Gastrocnemius medialis (tissue), 4 donors: Measurements from ENCODE around the gene SNX32. TPM values are rescaled to one million over a fixed set of nuclear protein-coding genes. Genes with fewer than 3 reads are reported as not detected.
A peak's percentile ranks its signal among the peaks of the same experiment; 100 is the strongest.

Experiments
- ATAC-seq, 2 donors: fragments of 150-250 bp; one replicate each; pipeline ENCODE4 v1.9.1; 2016
- DNase-seq, 2 donors: peaks; one replicate each; pipeline ENCODE4 v3.0.0-alpha.2; 2019
- H3K27ac ChIP-seq, 4 donors: fragments of 200-600 bp; sonication (generic); 1 replicate in 1 of 4; 2 replicates in 3 of 4; pipeline ENCODE4 v1.5.1; 2016 to 2018; ENCODE audit warnings: mild to moderate bottlenecking in 2 of 4, moderate library complexity in 1 of 4
- H3K27me3 ChIP-seq, 3 donors: fragments of 200-600 bp; sonication (generic) in 2 of 3; 1 replicate in 1 of 3; 2 replicates in 2 of 3; pipeline versions ENCODE4 v1.5.1 to v1.6.0; 2016 to 2019; ENCODE audit warnings: mild to moderate bottlenecking in 1 of 3, moderate library complexity in 1 of 3
- H3K36me3 ChIP-seq, 2 donors: fragments of 200-600 bp; sonication (generic) in 1 of 2; one replicate each; pipeline ENCODE4 v1.5.1; 2017 to 2018
- H3K4me1 ChIP-seq, 2 donors: fragments of 200-600 bp; sonication (generic) in 1 of 2; one replicate each; pipeline ENCODE4 v1.5.1; 2016 to 2017; ENCODE audit warnings: mild to moderate bottlenecking in 2 of 2
- H3K4me3 ChIP-seq, 4 donors: fragments of 200-600 bp; sonication (generic) in 3 of 4; 1 replicate in 1 of 4; 2 replicates in 3 of 4; pipeline ENCODE4 v1.5.1; 2016 to 2019; ENCODE audit warnings: mild to moderate bottlenecking in 2 of 4
- H3K9me3 ChIP-seq, 3 donors: fragments of 200-600 bp; sonication (generic) in 2 of 3; 1 replicate in 1 of 3; 2 replicates in 2 of 3; pipeline ENCODE4 v1.5.1; 2016 to 2019
- POLR2A ChIP-seq, 2 donors: fragments of 450-650 bp; IDR thresholded peaks; one replicate each; pipeline ENCODE4 v1.6.1; 2017; ENCODE audit warnings: antibody characterized with exemption in 2 of 2, mild to moderate bottlenecking in 2 of 2, moderate library complexity in 2 of 2
- in situ Hi-C, 4 donors: fragments of 200-750 bp; cut with MboI; loops; one replicate each; pipeline versions ENCODE4 v1.15.0 to v1.8.0; 2017; ENCODE audit warnings: low sequenced_read_pairs in 4 of 4
- intact Hi-C: fragments of 100-400 bp; cut with DNase I; formaldehyde crosslinking; loops from one replicate; pipeline ENCODE4 v1.15.1; 2023; ENCODE audit warnings: low total_unique reads
- total RNA-seq, 4 donors: library from RNA; depleted of rRNA; stranded (reverse); fragments of >200 nt; gene quantifications; one replicate each; pipeline versions ENCODE4 v1.1.0 to v1.2.3, GENCODE V29; 2016
- TF ChIP-seq, protein P1 (sequence below), 5 experiments: fragments of 450-650 bp in 3 of 5; fragments of 200-600 bp in 2 of 5; sonication (generic) in 2 of 5; IDR thresholded peaks in 4 of 5; conservative IDR thresholded peaks in 1 of 5; 1 replicate in 4 of 5; 2 replicates in 1 of 5; pipeline ENCODE4 v1.5.1; 2016 to 2019; ENCODE audit warnings: antibody characterized with exemption in 5 of 5, mild to moderate bottlenecking in 3 of 5, moderate library complexity in 3 of 5

Gene SNX32
- total RNA-seq = under 1 TPM in 1 of 4 donors, not detected in 3; 0.11 TPM

DNA sequence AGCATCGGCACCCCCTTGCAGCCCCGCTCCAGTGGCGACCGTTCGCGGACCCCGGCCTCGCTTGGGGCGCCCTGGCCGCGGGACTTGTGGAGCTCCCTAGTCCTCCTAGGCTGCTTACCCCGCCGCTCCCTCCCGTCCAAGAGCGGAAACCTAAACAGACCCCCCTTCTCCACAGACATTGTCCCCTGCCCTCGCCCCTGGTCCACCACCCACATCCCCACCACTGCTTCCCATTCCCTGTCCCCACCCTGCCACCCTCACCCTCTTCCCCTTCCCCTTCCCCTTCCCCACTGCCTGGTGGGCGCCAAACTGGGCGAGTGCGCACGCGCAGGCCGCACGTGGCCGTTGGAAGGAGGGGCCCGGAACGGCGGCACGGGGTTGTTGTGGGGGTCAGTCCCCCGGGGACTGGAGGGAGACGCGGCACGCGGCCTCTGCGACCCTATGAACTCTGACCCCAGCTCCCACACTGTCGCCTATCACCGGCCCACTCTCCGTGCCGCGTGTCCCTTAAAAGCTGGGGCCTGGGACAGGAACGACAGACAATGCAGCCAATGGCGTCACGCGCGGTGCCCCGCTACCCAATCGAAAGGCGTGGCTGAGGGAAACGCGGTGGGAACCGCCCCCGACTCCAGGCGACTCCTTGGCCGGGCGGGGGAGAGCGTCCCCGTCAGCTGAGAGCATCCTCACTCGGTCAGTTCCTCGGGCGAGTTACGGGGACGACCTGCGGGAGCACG is at the start of gene SNX32:
SNX32 (plus strand) TSS at position 667 of the 734 bp plus-strand sequence. CDS start 103 bp downstream, outside the sequence.
- intact Hi-C loops = no loop called here
- in situ Hi-C loops = no loop called here
- peak; percentile 92 for DNase-seq

DNA sequence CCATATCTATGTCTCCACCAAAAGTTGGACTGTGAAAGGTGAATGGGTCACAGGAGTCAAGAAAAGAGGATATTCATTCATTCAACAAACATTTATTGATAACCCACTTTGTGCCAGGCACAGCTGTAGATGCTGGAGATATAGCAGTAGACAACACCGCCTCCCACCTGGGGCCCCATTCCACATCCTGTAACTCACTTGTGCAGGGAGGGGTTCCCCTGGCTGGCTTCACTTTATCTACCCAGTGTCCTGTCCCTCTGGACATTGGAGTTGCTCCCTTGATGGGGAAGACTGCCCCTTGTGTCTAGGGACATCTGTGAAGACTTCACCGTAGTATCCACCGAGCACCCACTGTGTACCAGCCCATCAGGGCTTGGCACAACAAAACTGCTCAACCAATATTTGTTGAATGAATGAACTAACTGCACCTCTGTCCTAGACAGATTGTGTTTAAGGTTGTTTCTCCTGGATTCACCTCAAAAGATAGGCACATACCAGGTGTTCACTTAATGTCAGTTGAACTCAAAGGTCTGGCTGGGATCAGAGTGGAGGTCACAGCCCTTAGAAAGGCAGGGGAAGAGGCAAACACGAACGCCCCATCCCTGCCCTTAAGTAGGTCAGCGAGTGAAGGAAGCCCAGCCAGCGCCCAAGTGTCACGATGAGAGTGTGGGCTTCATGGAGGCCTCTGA is 48.3 kb upstream of the SNX32 start:
- ATAC-seq (no peak), DNase-seq (no peak)
- Histone ChIP-seq H3K27ac (no peak overlapping the region), H3K27me3 (peaks cover 23 to 53% (median 40%) of the 10 kb centered on the region in 3 donors), H3K4me1 (peaks cover 4% of the 10 kb centered on the region in 2 donors), H3K4me3 (no peak overlapping the region), H3K9me3 (no peaks in the 10 kb centered on the region), H3K36me3 (no peaks in the 10 kb centered on the region)
- in situ Hi-C loops = no loop called here
- intact Hi-C loops = loop anchor here (10.0 kb wide), 1 partner anchor 199 kb away; no protein-coding TSS in a partner anchor
- TF ChIP-seq, protein P1, sequence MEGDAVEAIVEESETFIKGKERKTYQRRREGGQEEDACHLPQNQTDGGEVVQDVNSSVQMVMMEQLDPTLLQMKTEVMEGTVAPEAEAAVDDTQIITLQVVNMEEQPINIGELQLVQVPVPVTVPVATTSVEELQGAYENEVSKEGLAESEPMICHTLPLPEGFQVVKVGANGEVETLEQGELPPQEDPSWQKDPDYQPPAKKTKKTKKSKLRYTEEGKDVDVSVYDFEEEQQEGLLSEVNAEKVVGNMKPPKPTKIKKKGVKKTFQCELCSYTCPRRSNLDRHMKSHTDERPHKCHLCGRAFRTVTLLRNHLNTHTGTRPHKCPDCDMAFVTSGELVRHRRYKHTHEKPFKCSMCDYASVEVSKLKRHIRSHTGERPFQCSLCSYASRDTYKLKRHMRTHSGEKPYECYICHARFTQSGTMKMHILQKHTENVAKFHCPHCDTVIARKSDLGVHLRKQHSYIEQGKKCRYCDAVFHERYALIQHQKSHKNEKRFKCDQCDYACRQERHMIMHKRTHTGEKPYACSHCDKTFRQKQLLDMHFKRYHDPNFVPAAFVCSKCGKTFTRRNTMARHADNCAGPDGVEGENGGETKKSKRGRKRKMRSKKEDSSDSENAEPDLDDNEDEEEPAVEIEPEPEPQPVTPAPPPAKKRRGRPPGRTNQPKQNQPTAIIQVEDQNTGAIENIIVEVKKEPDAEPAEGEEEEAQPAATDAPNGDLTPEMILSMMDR (IDR thresholded peaks at IDR 0.05 in 4 of 5, conservative IDR thresholded peaks at IDR 0.05 in 1 of 5) = no peak
- TF ChIP-seq POLR2A (IDR thresholded peaks at IDR 0.05) = no peak

More for the DNA sequence above, at the start of gene SNX32:
- Histone ChIP-seq H3K36me3 (no peaks in the 10 kb centered on the region), H3K4me3 (peak within 1 kb of the TSS; percentile 61 to 88 (median 74)), H3K27ac (peak within 1 kb of the TSS in 3 of 4 donors; percentile 16 to 57 (median 32)), H3K4me1 (peaks cover 7 to 17% of the 10 kb centered on the region in 2 donors), H3K9me3 (no peaks in the 10 kb centered on the region), H3K27me3 (peaks cover 0 to 12% (median 0%) of the 10 kb centered on the region in 3 donors)
- ATAC-seq = peak; percentile 98 to 99
- TF ChIP-seq, protein P1 (IDR thresholded peaks at IDR 0.05 in 4 of 5, conservative IDR thresholded peaks at IDR 0.05 in 1 of 5) = no peak

GRCh38 chr11:65786008-65786785 is 47.6 kb upstream of the SNX32 start:
- intact Hi-C loops (loop anchor here (10.0 kb wide), 1 partner anchor 199 kb away; no protein-coding TSS in a partner anchor), in situ Hi-C loops (no loop called here)
- DNase-seq (no peak), ATAC-seq (no peak)
- Histone ChIP-seq H3K9me3 (no peaks in the 10 kb centered on the region), H3K27me3 (peaks cover 23 to 53% (median 40%) of the 10 kb centered on the region in 3 donors), H3K36me3 (no peaks in the 10 kb centered on the region), H3K4me3 (peak overlapping the region in 3 of 4 donors; percentile 6 to 44 (median 17)), H3K27ac (no peak overlapping the region), H3K4me1 (peaks cover 4% of the 10 kb centered on the region in 2 donors)
- TF ChIP-seq, protein P1 (IDR thresholded peaks at IDR 0.05 in 4 of 5, conservative IDR thresholded peaks at IDR 0.05 in 1 of 5) = no peak
- no peak for TF ChIP-seq POLR2A (IDR thresholded peaks at IDR 0.05)

- DNase-seq (no peak), ATAC-seq (no peak)
- in situ Hi-C loops (no loop called here), intact Hi-C loops (loop anchor here (10.0 kb wide), 1 partner anchor 198 kb away; no protein-coding TSS in a partner anchor)
- peaks cover 23 to 53% (median 40%) of the 10 kb centered on the region in 3 donors for H3K27me3 ChIP-seq
- no peak within 1 kb of the TSS for H3K27ac ChIP-seq
- no peaks in the 10 kb centered on the region for H3K9me3 ChIP-seq
- peaks cover 4% of the 10 kb centered on the region in 2 donors for H3K4me1 ChIP-seq
- H3K4me3 ChIP-seq = peak within 1 kb of the TSS in 3 of 4 donors; percentile 6 to 44 (median 17)
- H3K36me3 ChIP-seq = no peaks in the 10 kb centered on the region
- no peak for TF ChIP-seq POLR2A (IDR thresholded peaks at IDR 0.05)
- TF ChIP-seq, protein P1 (IDR thresholded peaks at IDR 0.05 in 4 of 5, conservative IDR thresholded peaks at IDR 0.05 in 1 of 5) = no peak
Observed at GRCh38 chr11:65786786-65787636, 46.8 kb upstream of the SNX32 start, which contains the start of gene OVOL1. Gene OVOL1, plus strand, starts transcription at chr11:65787063. Its CDS starts 311 bp downstream, at chr11:65787374.
